SH-SY5Y (cell line): ENCODE results near the gene CYB5R2.

Source experiments
- GATA2 ChIP-seq: IDR thresholded peaks from 2 replicates; pipeline ENCODE4 v1.6.1; 2011; ENCODE audit warnings: mild to moderate bottlenecking, low read depth, low read length
- GATA3 ChIP-seq: IDR thresholded peaks from 2 replicates; pipeline ENCODE4 v1.6.1; 2011; ENCODE audit warnings: low read depth, mild to moderate bottlenecking, low read length, moderate library complexity

GRCh38 chr11:7692426-7692825, 19.1 kb upstream of the CYB5R2 start:
- TF ChIP-seq GATA2 = no peak
- no peak for TF ChIP-seq GATA3
